HepG2 (cell line): ENCODE data around the gene IGSF21. TPM values are rescaled to one million over a fixed set of nuclear protein-coding genes. Genes with fewer than 3 reads are reported as not detected.

ENCODE experiments used
- ATAC-seq: fragments of 200-7000 bp; cut with Tn5 transposase; 3 replicates; pipeline ENCODE4 v1.9.1; 2020; ENCODE audit warnings: mild to moderate bottlenecking, moderate library complexity
- BruUV-seq: library from RNA; stranded (reverse); fragments of 400-500 nt; replicated peaks from 2 replicates; lab custom pipeline; 2021; lab: Mats Ljungman, UMichigan
- CTCF ChIA-PET: fragments of 300-600 bp; formaldehyde crosslinking; extraction: SDS; loops from one replicate; lab custom pipeline; 2021; ENCODE audit warnings: low total read pairs, inconsistent platforms, low intra/inter-chr PET ratio; lab: Yijun Ruan, JAX
- POLR2A ChIA-PET: fragments of 350-600 bp; sonication (Branson Sonifier 250); formaldehyde crosslinking; loops from one replicate; lab custom pipeline; 2020; ENCODE audit warnings: antibody characterized with exemption, inconsistent platforms; lab: Yijun Ruan, JAX
- DNase-seq: peaks from one replicate; pipeline ENCODE4 v3.0.0-alpha.2; 2015; ENCODE audit warnings: low spot score
- FAIRE-seq: peaks from 3 replicates; lab custom pipeline; 2011; peaks lifted over from hg19 to GRCh38; lab: Jason Lieb, UNC
- H2AFZ ChIP-seq: one replicate; pipeline ENCODE4 v1.6.1; 2011; ENCODE audit warnings: low read length, inconsistent platforms
- H3K27ac ChIP-seq: fragments of 300-600 bp; 3 replicates; pipeline ENCODE4 v1.8.0; 2011; ENCODE audit warnings: mixed run types, mild to moderate bottlenecking, mixed read lengths, low read length, inconsistent platforms; ENCODE audit not compliant: insufficient read depth; ENCODE audit errors: extremely low read length
- H3K27me3 ChIP-seq, 2 experiments: fragments of 200-600 bp in 1 of 2; 2 replicates in 1 of 2; 3 replicates in 1 of 2; pipeline versions ENCODE4 v1.6.0 to v1.8.0; 2011; ENCODE audit warnings: low read length in 2 of 2, mild to moderate bottlenecking in 2 of 2, moderate library complexity in 2 of 2, inconsistent platforms in 1 of 2; ENCODE audit not compliant: insufficient read depth in 2 of 2, control insufficient read depth in 1 of 2
- H3K36me3 ChIP-seq, 2 experiments: fragments of 200-600 bp in 1 of 2; replicated peaks in 1 of 2; 2 replicates in 1 of 2; 3 replicates in 1 of 2; pipeline versions ENCODE4 v1.5.1 to v1.8.0; 2011; ENCODE audit warnings: low read length in 2 of 2, inconsistent platforms in 1 of 2; ENCODE audit not compliant: insufficient read depth in 2 of 2, control insufficient read depth in 1 of 2
- H3K4me1 ChIP-seq: 2 replicates; pipeline ENCODE4 v1.5.1; 2012; ENCODE audit warnings: low read length, inconsistent platforms; ENCODE audit not compliant: insufficient read depth
- H3K4me2 ChIP-seq: 2 replicates; pipeline ENCODE4 v1.6.0; 2011; ENCODE audit warnings: low read depth, low read length, inconsistent platforms
- H3K4me3 ChIP-seq, 3 experiments: fragments of 200-600 bp in 1 of 3; sonication (generic), shearing (Covaris generic) in 1 of 3; replicated peaks in 1 of 3; 2 replicates each; pipeline ENCODE4 v1.5.1; 2011 to 2016; ENCODE audit warnings: low read length in 3 of 3, inconsistent platforms in 2 of 3, low read depth in 2 of 3, mild to moderate bottlenecking in 2 of 3, control low read depth in 1 of 3, mixed read lengths in 1 of 3; ENCODE audit not compliant: insufficient read depth in 1 of 3
- H3K79me2 ChIP-seq: one replicate; pipeline ENCODE4 v1.6.1; 2011; ENCODE audit warnings: low read length, inconsistent platforms; ENCODE audit not compliant: insufficient read depth
- H3K9ac ChIP-seq: 2 replicates; pipeline ENCODE4 v1.6.0; 2011; ENCODE audit warnings: mild to moderate bottlenecking, low read depth, low read length, inconsistent platforms; ENCODE audit not compliant: insufficient read depth
- H3K9me3 ChIP-seq: 2 replicates; pipeline ENCODE4 v1.5.1; 2012; ENCODE audit warnings: mild to moderate bottlenecking, low read length
- H4K20me1 ChIP-seq: 2 replicates; pipeline ENCODE4 v1.6.0; 2011; ENCODE audit warnings: inconsistent platforms, mild to moderate bottlenecking, low read length, moderate library complexity; ENCODE audit not compliant: insufficient read depth
- HMGA1 ChIP-seq: sonication (generic); formaldehyde crosslinking; conservative IDR thresholded peaks from 2 replicates; pipeline ENCODE4 v1.4.0; 2020; ENCODE audit warnings: missing genetic modification reagents
- MYC ChIP-seq: sonication (generic); formaldehyde crosslinking; IDR thresholded peaks from 2 replicates; pipeline ENCODE4 v1.9.0; 2021; ENCODE audit warnings: missing genetic modification reagents, borderline replicate concordance
- NFE2 ChIP-seq: sonication (generic); formaldehyde crosslinking; IDR thresholded peaks from 2 replicates; pipeline ENCODE4 v1.4.0; 2020; ENCODE audit warnings: missing genetic modification reagents
- NFYC ChIP-seq: IDR thresholded peaks from 2 replicates; pipeline ENCODE4 v1.6.1; 2016; ENCODE audit warnings: missing genetic modification reagents, missing compliant biosample characterization
- RBFOX2 ChIP-seq: fragments of 200-400 bp; formaldehyde crosslinking; IDR thresholded peaks from 2 replicates; pipeline ENCODE4 v1.6.1; 2017; ENCODE audit warnings: low read depth, mild to moderate bottlenecking, low read length
- RFX3 ChIP-seq: IDR thresholded peaks from 2 replicates; pipeline ENCODE4 v1.6.1; 2016; ENCODE audit warnings: missing biosample characterization, missing genetic modification reagents
- SETDB1 ChIP-seq: sonication (generic); formaldehyde crosslinking; IDR thresholded peaks from 2 replicates; pipeline ENCODE4 v1.5.1; 2020; ENCODE audit warnings: missing genetic modification reagents, mild to moderate bottlenecking, borderline replicate concordance
- SYNCRIP ChIP-seq: fragments of 200-400 bp; formaldehyde crosslinking; IDR thresholded peaks from 2 replicates; pipeline ENCODE4 v1.6.1; 2018; ENCODE audit warnings: mild to moderate bottlenecking, low read depth, low read length; ENCODE audit not compliant: insufficient read depth
- ZNF136 ChIP-seq: sonication (generic); formaldehyde crosslinking; IDR thresholded peaks from 2 replicates; pipeline ENCODE4 v1.8.1; 2022; ENCODE audit warnings: low read depth, mild to moderate bottlenecking, moderate library complexity, missing genetic modification reagents
- ZNF883 ChIP-seq: sonication (generic); formaldehyde crosslinking; IDR thresholded peaks from 2 replicates; pipeline ENCODE4 v1.5.1; 2020; ENCODE audit warnings: mild to moderate bottlenecking, missing genetic modification reagents; ENCODE audit errors: not compliant biosample characterization
- WGBS: methylation state at CpG from one replicate; pipeline ENCODE4 v1.1.6; 2017; ENCODE audit warnings: low lambda C conversion rate; 5-methylcytosine and 5-hydroxymethylcytosine counted together
- in situ Hi-C: cut with HindIII; loops from 2 replicates; pipeline ENCODE4 v1.10.0; 2017; ENCODE audit warnings: low pct_unique_long_range_greater_than_20kb; ENCODE audit not compliant: extremely low pct_ligation_motif_present
- intact Hi-C: fragments of 100-400 bp; cut with micrococcal nuclease; formaldehyde crosslinking; loops from one replicate; pipeline ENCODE4 v1.10.0; 2022; ENCODE audit not compliant: unreplicated experiment
- polyA plus RNA-seq, 8 experiments: library from polyadenylated mRNA; depleted of rRNA in 3 of 8; stranded (reverse) in 7 of 8; unstranded in 1 of 8; fragments of >200 nt; fragmentation: Illumina TruSeq in 4 of 8; extraction: Trizol in 4 of 8; gene quantifications; 2 replicates each; pipeline versions ENCODE4 v1.2.1 to v1.2.3, GENCODE V29; 2011 to 2016; ENCODE audit warnings: low read depth in 4 of 8, missing spikeins in 1 of 8, mixed read lengths in 1 of 8; ENCODE audit not compliant: insufficient read depth in 1 of 8
- total RNA-seq, 5 experiments: library from RNA; depleted of rRNA; stranded (reverse); fragments of >200 nt; fragmentation: Illumina TruSeq; extraction: Trizol; gene quantifications; 2 replicates each; pipeline ENCODE4 v1.2.3, GENCODE V29; 2016; ENCODE audit warnings: low read depth in 1 of 5
- TF ChIP-seq, protein P1 (sequence below): sonication (generic); formaldehyde crosslinking; IDR thresholded peaks from 2 replicates; pipeline ENCODE4 v1.4.0; 2020; ENCODE audit warnings: mild to moderate bottlenecking, missing genetic modification reagents, borderline replicate concordance
- TF ChIP-seq, protein P2 (sequence below): IDR thresholded peaks from 2 replicates; pipeline ENCODE4 v1.6.1; 2016; ENCODE audit warnings: low read depth, control low read depth

IGSF21 gene
- total and polyA plus RNA-seq, 2 of the 13 experiments (the other 11 are each of a cell fraction or from before 2014, with no cell fraction given): not detected

DNA sequence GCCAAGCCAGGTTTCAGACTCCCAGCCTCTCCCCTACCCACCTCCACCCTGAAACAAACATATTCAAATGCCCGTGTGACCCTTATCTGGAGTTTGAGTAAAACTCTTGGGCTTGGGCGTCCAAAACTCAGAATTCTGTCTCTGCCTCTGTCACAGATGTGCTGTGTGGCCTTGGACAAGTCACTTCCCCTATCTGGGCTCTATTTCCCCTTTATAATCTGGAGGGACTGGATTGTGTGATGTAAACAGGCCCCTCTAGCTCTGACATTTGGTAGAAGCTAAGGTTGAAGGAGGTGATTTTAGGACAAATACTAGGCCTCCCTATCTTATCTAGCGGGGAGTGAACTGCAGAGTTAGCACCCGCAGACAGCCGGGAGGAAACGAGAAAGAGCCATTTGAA is 67.5 kb downstream of the IGSF21 start:
- Histone ChIP-seq H2AFZ (no peak overlapping the region), H3K4me3 (no peak overlapping the region), H3K36me3 (no peaks in the 10 kb centered on the region), H3K27ac (no peak overlapping the region), H3K4me2 (no peak overlapping the region), H3K4me1 (no peaks in the 10 kb centered on the region), H3K9ac (no peak overlapping the region), H3K9me3 (no peaks in the 10 kb centered on the region), H3K27me3 (peaks cover 12 to 43% of the 10 kb centered on the region in 2 experiments; a peak in 4 of 5 replicates), H4K20me1 (no peaks in the 10 kb centered on the region), H3K79me2 (no peaks in the 10 kb centered on the region)
- DNase-seq (no peak), ATAC-seq (no peak), FAIRE-seq (no peak)
- 1% methylated on average over 6 of the region's 6 CpGs for WGBS
- intact Hi-C loops: no loop called here
- TF ChIP-seq NFYC (CRISPR knock-in tag) (no peak), ZNF136 (no peak), SYNCRIP (no peak), MYC (CRISPR knock-in tag) (no peak), ZNF883 (no peak), SETDB1 (CRISPR knock-in tag) (no peak), RBFOX2 (no peak), RFX3 (no peak), NFE2 (CRISPR knock-in tag) (no peak), HMGA1 (CRISPR knock-in tag) (no peak)
- TF ChIP-seq, protein P1, sequence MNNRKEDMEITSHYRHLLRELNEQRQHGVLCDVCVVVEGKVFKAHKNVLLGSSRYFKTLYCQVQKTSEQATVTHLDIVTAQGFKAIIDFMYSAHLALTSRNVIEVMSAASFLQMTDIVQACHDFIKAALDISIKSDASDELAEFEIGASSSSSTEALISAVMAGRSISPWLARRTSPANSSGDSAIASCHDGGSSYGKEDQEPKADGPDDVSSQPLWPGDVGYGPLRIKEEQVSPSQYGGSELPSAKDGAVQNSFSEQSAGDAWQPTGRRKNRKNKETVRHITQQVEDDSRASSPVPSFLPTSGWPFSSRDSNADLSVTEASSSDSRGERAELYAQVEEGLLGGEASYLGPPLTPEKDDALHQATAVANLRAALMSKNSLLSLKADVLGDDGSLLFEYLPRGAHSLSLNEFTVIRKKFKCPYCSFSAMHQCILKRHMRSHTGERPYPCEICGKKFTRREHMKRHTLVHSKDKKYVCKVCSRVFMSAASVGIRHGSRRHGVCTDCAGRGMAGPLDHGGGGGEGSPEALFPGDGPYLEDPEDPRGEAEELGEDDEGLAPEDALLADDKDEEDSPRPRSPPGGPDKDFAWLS (CRISPR knock-in tag): no peak
- TF ChIP-seq, protein P2, sequence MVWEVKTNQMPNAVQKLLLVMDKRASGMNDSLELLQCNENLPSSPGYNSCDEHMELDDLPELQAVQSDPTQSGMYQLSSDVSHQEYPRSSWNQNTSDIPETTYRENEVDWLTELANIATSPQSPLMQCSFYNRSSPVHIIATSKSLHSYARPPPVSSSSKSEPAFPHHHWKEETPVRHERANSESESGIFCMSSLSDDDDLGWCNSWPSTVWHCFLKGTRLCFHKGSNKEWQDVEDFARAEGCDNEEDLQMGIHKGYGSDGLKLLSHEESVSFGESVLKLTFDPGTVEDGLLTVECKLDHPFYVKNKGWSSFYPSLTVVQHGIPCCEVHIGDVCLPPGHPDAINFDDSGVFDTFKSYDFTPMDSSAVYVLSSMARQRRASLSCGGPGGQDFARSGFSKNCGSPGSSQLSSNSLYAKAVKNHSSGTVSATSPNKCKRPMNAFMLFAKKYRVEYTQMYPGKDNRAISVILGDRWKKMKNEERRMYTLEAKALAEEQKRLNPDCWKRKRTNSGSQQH (CRISPR knock-in tag): no peak
- ChIA-PET POLR2A (no interaction called here), CTCF (no interaction called here)
- in situ Hi-C loops: no loop called here
- no TSS peak for BruUV-seq
